DND-41 (cell line): Measurements from ENCODE around the gene ACSM2A.
"Not testable (repeated sequence)": the region's sequence is repeated elsewhere in the genome, so short reads cannot be mapped to it uniquely, and the experiment has no call there.

Experiments
- ATAC-seq: fragments of 200-7000 bp; cut with Tn5 transposase; 3 replicates; pipeline ENCODE4 v1.9.1; 2021; ENCODE audit warnings: low read depth; ENCODE audit not compliant: insufficient read depth
- DNase-seq: peaks from one replicate; pipeline ENCODE4 v3.0.0-alpha.2; 2020
- H2AFZ ChIP-seq: 2 replicates; pipeline ENCODE4 v1.6.0; 2012; ENCODE audit warnings: low read depth, low read length
- H3K27ac ChIP-seq: 2 replicates; pipeline ENCODE4 v1.5.1; 2012; ENCODE audit warnings: low read length, inconsistent platforms
- H3K27me3 ChIP-seq: fragments of 200-600 bp; sonication (generic); 2 replicates; pipeline ENCODE4 v1.6.0; 2012; ENCODE audit warnings: low read length, mild to moderate bottlenecking, inconsistent platforms; ENCODE audit not compliant: insufficient read depth, poor library complexity
- H3K36me3 ChIP-seq: 2 replicates; pipeline ENCODE4 v1.5.1; 2012; ENCODE audit warnings: low read length, inconsistent platforms; ENCODE audit not compliant: insufficient read depth
- H3K4me1 ChIP-seq: 2 replicates; pipeline ENCODE4 v1.5.1; 2012; ENCODE audit warnings: mild to moderate bottlenecking, low read length; ENCODE audit not compliant: insufficient read depth
- H3K4me2 ChIP-seq: 2 replicates; pipeline ENCODE4 v1.6.0; 2012; ENCODE audit warnings: mild to moderate bottlenecking, moderate library complexity, low read length, inconsistent platforms; ENCODE audit not compliant: insufficient read depth
- H3K4me3 ChIP-seq, 2 experiments: fragments of 200-600 bp in 1 of 2; shearing (Covaris generic) in 1 of 2; 2 replicates each; pipeline ENCODE4 v1.5.1; 2012 to 2016; ENCODE audit warnings: inconsistent platforms in 2 of 2, low read length in 2 of 2, mild to moderate bottlenecking in 2 of 2, low read depth in 1 of 2, moderate library complexity in 1 of 2
- H3K79me2 ChIP-seq: 2 replicates; pipeline ENCODE4 v1.6.0; 2012; ENCODE audit warnings: low read length, inconsistent platforms; ENCODE audit not compliant: insufficient read depth
- H3K9ac ChIP-seq: 2 replicates; pipeline ENCODE4 v1.6.0; 2012; ENCODE audit warnings: low read depth, mild to moderate bottlenecking, inconsistent platforms, low read length, moderate library complexity
- H3K9me3 ChIP-seq: 2 replicates; pipeline ENCODE4 v1.5.1; 2012; ENCODE audit warnings: low read length, moderate library complexity, mild to moderate bottlenecking, inconsistent platforms; ENCODE audit not compliant: insufficient read depth, severe bottlenecking
- H4K20me1 ChIP-seq: 2 replicates; pipeline ENCODE4 v1.6.0; 2012; ENCODE audit warnings: low read length; ENCODE audit not compliant: insufficient read depth
- CTCF ChIP-seq: IDR thresholded peaks from 2 replicates; pipeline ENCODE4 v1.5.1; 2012; ENCODE audit warnings: borderline replicate concordance, low read length, moderate library complexity, mild to moderate bottlenecking; ENCODE audit not compliant: poor library complexity, severe bottlenecking; ENCODE audit errors: extremely low read depth
- EZH2 ChIP-seq: IDR thresholded peaks from 3 replicates; pipeline ENCODE4 v1.6.1; 2012; ENCODE audit warnings: borderline replicate concordance, low read depth, mild to moderate bottlenecking, moderate library complexity, low read length, inconsistent platforms; ENCODE audit not compliant: severe bottlenecking

ACSM2A gene

GRCh38 chr16:20468954-20469353 lies 17.6 kb downstream of the ACSM2A start:
- not testable (repeated sequence) for H3K79me2 ChIP-seq, H4K20me1 ChIP-seq, H3K9ac ChIP-seq, H3K27ac ChIP-seq, H3K27me3 ChIP-seq, H3K36me3 ChIP-seq, ATAC-seq, H2AFZ ChIP-seq, DNase-seq, H3K9me3 ChIP-seq, H3K4me3 ChIP-seq, H3K4me2 ChIP-seq, H3K4me1 ChIP-seq

- not testable (repeated sequence) for DNase-seq, H3K27ac ChIP-seq, H3K9me3 ChIP-seq, H3K4me2 ChIP-seq, H3K4me3 ChIP-seq, ATAC-seq, H3K36me3 ChIP-seq, H3K9ac ChIP-seq, H4K20me1 ChIP-seq, H2AFZ ChIP-seq, H3K79me2 ChIP-seq, H3K4me1 ChIP-seq, H3K27me3 ChIP-seq
These were observed 18.6 kb downstream of the ACSM2A start for GRCh38 chr16:20469930-20470329.

- H4K20me1 ChIP-seq, H3K27me3 ChIP-seq, ATAC-seq, H3K27ac ChIP-seq, H3K9me3 ChIP-seq, H2AFZ ChIP-seq, H3K9ac ChIP-seq, H3K4me3 ChIP-seq, H3K4me2 ChIP-seq, H3K79me2 ChIP-seq, H3K4me1 ChIP-seq, H3K36me3 ChIP-seq, DNase-seq: not testable (repeated sequence)
These were observed 19.4 kb downstream of the ACSM2A start for GRCh38 chr16:20470732-20471131.

- H3K27ac ChIP-seq, H2AFZ ChIP-seq, ATAC-seq, H3K79me2 ChIP-seq, H3K27me3 ChIP-seq, H3K9ac ChIP-seq, H4K20me1 ChIP-seq, H3K4me1 ChIP-seq, H3K36me3 ChIP-seq, H3K9me3 ChIP-seq, H3K4me3 ChIP-seq, DNase-seq, H3K4me2 ChIP-seq: not testable (repeated sequence)
These were observed 25.9 kb downstream of the ACSM2A start for GRCh38 chr16:20477188-20477744.

GRCh38 chr16:20483989-20484388 lies 32.7 kb downstream of the ACSM2A start:
- H3K4me1 ChIP-seq, ATAC-seq, H3K27me3 ChIP-seq: not testable (repeated sequence)

GRCh38 chr16:20484726-20485125 lies 33.4 kb downstream of the ACSM2A start:
- no peaks in the 10 kb centered on the region for H3K79me2 ChIP-seq
- H3K4me3 ChIP-seq = no peak overlapping the region
- H3K9ac ChIP-seq = no peak overlapping the region
- TF ChIP-seq EZH2 (no peak), CTCF (no peak)
- no peak overlapping the region for H3K4me2 ChIP-seq
- no peaks in the 10 kb centered on the region for H3K36me3 ChIP-seq
- H3K27ac ChIP-seq = no peak overlapping the region
- no peaks in the 10 kb centered on the region for H3K9me3 ChIP-seq
- no peaks in the 10 kb centered on the region for H3K4me1 ChIP-seq
- no peaks in the 10 kb centered on the region for H4K20me1 ChIP-seq
- no peak for ATAC-seq
- DNase-seq = no peak
- no peaks in the 10 kb centered on the region for H3K27me3 ChIP-seq
- no peak overlapping the region for H2AFZ ChIP-seq

More at GRCh38 chr16:20483989-20484388, 32.7 kb downstream of the ACSM2A start:
- H3K9me3 ChIP-seq, H3K27ac ChIP-seq, H3K9ac ChIP-seq, H2AFZ ChIP-seq, H3K79me2 ChIP-seq, DNase-seq, H3K4me2 ChIP-seq, H3K4me3 ChIP-seq, H4K20me1 ChIP-seq, H3K36me3 ChIP-seq: not testable (repeated sequence)
